ENCODE results near the gene FBP2.
A peak's percentile ranks its signal among the peaks of the same experiment; 100 is the strongest.
"Not testable (repeated sequence)": the region's sequence is repeated elsewhere in the genome, so short reads cannot be mapped to it uniquely, and the experiment has no call there.

Gene FBP2

DNA sequence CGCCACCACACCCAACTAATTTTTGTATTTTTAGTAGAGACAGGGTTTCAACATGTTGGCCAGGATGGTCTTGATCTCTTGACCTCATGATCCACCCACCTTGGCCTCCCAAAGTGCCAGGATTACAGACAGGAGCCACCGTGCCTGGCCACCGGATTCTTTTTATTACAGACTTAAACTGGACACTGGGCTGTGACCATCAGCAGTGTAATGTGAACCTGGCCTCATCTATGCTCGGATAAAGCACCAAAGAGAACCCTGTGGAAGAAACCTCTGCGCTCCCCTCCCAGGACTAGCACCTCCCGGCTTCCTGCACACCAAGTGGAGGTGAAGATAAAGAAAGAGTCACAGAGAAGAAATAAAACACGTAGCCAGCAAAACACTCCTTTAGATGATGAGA, 941 bp downstream of the FBP2 start:
- not testable (repeated sequence) for H3K36me3 Mint-ChIP-seq; H3K4me3 Mint-ChIP-seq; ATAC-seq (ENCODE audit: low read depth); H3K27ac Mint-ChIP-seq; DNase-seq (ENCODE audit: low spot score in 2 of 2); H3K9me3 Mint-ChIP-seq; H3K4me1 Mint-ChIP-seq
- peaks cover 11% of the 10 kb centered on the region for H3K27me3 Mint-ChIP-seq

DNA sequence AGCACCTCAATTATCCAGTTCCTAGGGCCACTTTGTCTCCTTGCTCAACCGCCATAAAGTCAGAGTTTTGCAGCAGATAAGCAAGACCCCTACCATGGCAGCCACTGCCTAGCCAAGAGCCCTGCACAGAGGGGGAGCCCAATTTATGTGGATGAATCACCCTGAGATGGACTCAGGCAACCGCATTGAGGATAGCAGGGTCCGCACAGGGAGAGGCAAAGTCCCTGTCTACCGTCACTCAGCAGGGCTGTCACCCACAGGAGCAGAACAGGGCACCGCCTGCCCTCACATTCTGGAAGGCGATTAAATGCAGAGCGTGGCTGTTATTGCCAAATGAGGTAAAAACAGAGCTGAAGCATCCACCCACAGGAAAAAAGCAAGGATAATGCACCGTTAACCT, 1.7 kb downstream of the FBP2 start:
- Mint-ChIP-seq H3K4me3 (no peak overlapping the region), H3K36me3 (no peaks in the 10 kb centered on the region), H3K27ac (no peak overlapping the region), H3K4me1 (no peaks in the 10 kb centered on the region), H3K9me3 (no peaks in the 10 kb centered on the region), H3K27me3 (peaks cover 11% of the 10 kb centered on the region)
- ATAC-seq (ENCODE audit: low read depth): no peak
- DNase-seq (ENCODE audit: low spot score in 2 of 2): no peak

DNA sequence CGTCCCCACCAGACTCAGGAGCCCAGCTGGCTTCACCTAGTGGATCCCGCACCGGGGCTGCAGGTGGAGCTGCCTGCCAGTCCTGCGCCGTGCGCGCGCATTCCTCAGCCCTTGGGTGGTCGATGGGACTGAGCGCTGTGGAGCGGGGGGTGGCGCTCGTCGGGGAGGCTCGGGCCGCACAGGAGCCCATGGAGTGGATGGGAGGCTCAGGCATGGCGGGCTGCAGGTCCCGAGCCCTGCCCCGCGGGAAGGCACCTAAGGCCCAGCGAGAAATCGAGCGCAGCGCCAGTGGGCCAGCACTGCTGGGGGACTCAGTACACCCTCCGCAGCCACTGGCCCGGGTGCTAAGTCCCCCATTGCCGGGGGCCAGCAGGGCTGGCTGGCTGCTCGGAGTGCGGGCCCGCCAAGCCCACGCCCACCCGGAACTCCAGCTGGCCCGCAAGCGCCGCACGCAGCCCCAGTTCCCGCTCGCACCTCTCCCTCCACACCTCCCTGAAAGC, 2.5 kb downstream of the FBP2 start:
- not testable (repeated sequence) for H3K27ac Mint-ChIP-seq; H3K9me3 Mint-ChIP-seq; ATAC-seq (ENCODE audit: low read depth); H3K27me3 Mint-ChIP-seq; H3K4me3 Mint-ChIP-seq; DNase-seq (ENCODE audit: low spot score in 2 of 2); H3K36me3 Mint-ChIP-seq; H3K4me1 Mint-ChIP-seq

DNA sequence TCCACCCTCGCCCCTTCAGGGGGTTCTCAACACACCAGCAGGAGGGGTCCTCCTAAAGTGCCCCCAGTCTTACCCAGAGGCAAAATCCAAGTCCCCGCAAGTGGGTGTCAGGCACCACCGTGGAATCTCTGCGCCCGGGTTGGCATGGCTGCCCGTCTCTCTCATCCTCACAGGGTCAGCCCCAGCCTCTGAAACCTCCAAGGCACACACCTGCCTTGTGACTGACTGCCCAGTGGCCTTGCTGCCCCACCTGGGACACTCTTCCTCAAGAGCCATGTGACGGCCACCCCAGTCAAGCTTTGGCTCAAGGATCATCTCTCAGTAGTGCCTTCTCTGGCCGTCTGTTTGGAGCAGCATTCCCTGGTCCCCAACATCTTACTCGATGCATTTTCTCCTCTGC, 4.9 kb downstream of the FBP2 start:
- no peak overlapping the region for H3K27ac Mint-ChIP-seq
- peaks cover 7% of the 10 kb centered on the region for H3K27me3 Mint-ChIP-seq
- H3K36me3 Mint-ChIP-seq: no peaks in the 10 kb centered on the region
- ATAC-seq (ENCODE audit: low read depth) (no peak), DNase-seq (ENCODE audit: low spot score in 2 of 2) (no peak)
- no peaks in the 10 kb centered on the region for H3K9me3 Mint-ChIP-seq
- no peak overlapping the region for H3K4me3 Mint-ChIP-seq
- H3K4me1 Mint-ChIP-seq: peaks cover 6% of the 10 kb centered on the region

DNA sequence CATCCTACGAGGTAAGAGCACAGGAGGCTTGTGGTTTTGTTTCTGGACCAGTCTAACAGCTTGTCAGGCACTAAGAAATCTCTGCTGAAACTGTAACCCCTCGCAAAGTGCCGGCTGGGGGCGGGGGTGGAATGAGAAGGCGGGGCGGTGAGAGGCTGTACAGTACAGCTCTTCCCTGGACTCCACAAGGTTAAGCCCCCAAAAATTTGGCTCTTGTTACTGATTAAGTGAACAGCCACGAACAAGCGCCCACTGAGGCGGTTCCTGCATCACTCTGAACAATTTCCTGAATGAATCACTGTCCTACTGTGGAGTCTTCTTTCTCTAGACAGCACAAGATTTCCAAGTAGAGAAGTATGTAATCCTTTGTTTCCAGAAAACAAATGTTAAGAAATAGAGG, 6.8 kb downstream of the FBP2 start:
- Mint-ChIP-seq H3K27ac (no peak overlapping the region), H3K4me1 (peaks cover 6% of the 10 kb centered on the region)
- DNase-seq (ENCODE audit: low spot score in 2 of 2): no peak

DNA sequence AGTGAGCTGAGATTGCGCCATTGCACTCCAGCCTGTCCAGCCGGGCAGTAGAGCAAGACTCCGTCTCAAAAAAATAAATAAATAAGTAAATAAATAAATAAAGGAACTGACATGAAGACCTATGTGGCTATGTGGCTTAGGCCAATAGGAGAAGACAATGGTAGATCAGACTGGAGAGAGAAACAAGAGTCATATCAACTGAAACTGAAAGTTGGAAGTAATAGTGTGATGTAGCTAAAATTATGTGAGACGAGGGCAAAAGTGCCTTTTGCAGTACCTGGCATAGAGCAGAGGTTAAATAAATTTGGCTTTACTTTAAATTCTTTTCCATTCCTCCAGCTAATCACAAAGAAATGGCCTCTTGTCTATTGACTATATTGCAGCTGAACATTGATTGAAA, 7.3 kb downstream of the FBP2 start:
- no peak overlapping the region for H3K4me3 Mint-ChIP-seq
- H3K36me3 Mint-ChIP-seq: no peaks in the 10 kb centered on the region
- DNase-seq (ENCODE audit: low spot score in 2 of 2): no peak
- H3K4me1 Mint-ChIP-seq: peaks cover 6% of the 10 kb centered on the region
- no peak for ATAC-seq (ENCODE audit: low read depth)
- H3K9me3 Mint-ChIP-seq: no peaks in the 10 kb centered on the region
- H3K27me3 Mint-ChIP-seq: peaks cover 7% of the 10 kb centered on the region
- H3K27ac Mint-ChIP-seq: no peak overlapping the region

More for the DNA sequence above, 6.8 kb downstream of the FBP2 start:
- no peaks in the 10 kb centered on the region for H3K36me3 Mint-ChIP-seq
- no peak for ATAC-seq (ENCODE audit: low read depth)
- peaks cover 7% of the 10 kb centered on the region for H3K27me3 Mint-ChIP-seq
- peak overlapping the region; percentile 39 for H3K4me3 Mint-ChIP-seq
- no peaks in the 10 kb centered on the region for H3K9me3 Mint-ChIP-seq

DNA sequence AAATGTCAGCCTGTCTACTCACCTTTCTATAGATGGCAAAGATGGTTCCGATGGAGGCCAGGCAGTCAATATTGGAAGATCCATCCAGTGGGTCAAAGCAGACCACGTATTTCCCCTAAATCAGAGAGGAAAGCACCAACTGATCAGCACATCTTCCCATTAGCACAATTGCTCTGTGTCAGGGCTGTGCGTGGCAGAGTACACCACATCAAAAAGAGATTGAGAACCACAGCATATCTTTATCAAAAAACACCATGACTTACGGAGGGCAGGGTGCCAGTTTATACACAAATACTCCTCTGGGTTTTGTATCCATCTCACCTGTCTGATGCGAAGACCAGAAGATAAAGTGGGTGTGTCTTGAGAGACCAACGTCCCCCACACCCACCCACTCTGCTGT, 9.1 kb downstream of the FBP2 start:
- H3K27me3 Mint-ChIP-seq: peaks cover 6% of the 10 kb centered on the region
- ATAC-seq (ENCODE audit: low read depth) (no peak), DNase-seq (ENCODE audit: low spot score in 2 of 2) (no peak)
- no peaks in the 10 kb centered on the region for H3K9me3 Mint-ChIP-seq
- H3K27ac Mint-ChIP-seq: no peak overlapping the region
- H3K4me1 Mint-ChIP-seq: peaks cover 6% of the 10 kb centered on the region
- no peak overlapping the region for H3K4me3 Mint-ChIP-seq
- H3K36me3 Mint-ChIP-seq: no peaks in the 10 kb centered on the region

DNA sequence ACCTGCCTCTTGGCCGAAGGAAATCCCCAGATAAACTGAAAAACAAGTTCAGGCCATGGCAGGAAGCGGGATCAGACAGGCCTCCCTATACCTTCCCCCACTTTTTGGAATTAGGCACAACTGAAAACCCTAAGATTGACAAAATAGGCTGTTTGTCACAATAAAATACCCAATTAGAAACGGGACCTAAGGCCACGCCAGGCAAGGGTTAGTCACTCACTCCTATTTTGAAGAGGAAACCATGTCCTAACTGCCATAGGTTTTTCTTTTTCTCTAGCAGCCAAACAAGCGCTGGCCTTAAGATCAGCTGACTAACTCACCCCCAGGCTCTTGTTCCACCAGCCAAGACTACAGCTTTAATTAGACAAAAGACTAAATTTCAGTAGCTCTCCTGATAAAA, 11.9 kb downstream of the FBP2 start:
- ATAC-seq (ENCODE audit: low read depth): no peak

DNA sequence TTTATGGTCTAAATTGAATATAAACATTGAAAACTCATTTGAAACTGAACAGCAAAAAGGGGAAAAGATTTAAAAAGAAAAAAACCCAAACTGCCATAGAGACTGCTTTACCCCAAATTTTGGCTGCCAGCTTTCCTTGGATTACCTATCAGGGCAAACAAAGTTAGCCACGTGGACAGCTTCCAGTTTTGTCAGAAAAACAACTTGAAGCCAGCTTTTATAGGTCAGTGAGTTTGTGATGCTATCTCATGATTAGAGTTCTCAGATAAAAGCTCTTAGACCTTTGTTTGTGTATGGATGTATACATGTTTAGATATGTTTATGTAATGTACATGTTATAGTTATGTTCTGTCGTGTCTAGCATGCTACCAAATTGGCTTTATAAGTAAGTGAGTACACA, 16.1 kb downstream of the FBP2 start:
- H3K4me1 Mint-ChIP-seq: peaks cover 3% of the 10 kb centered on the region
- H3K36me3 Mint-ChIP-seq: no peaks in the 10 kb centered on the region
- no peak for DNase-seq (ENCODE audit: low spot score in 2 of 2)
- no peak overlapping the region for H3K4me3 Mint-ChIP-seq
- no peak overlapping the region for H3K27ac Mint-ChIP-seq
- H3K9me3 Mint-ChIP-seq: peaks cover 5% of the 10 kb centered on the region
- peaks cover 10% of the 10 kb centered on the region for H3K27me3 Mint-ChIP-seq
- ATAC-seq (ENCODE audit: low read depth): no peak

More for the DNA sequence above, 11.9 kb downstream of the FBP2 start:
- no peaks in the 10 kb centered on the region for H3K9me3 Mint-ChIP-seq
- no peaks in the 10 kb centered on the region for H3K27me3 Mint-ChIP-seq
- H3K36me3 Mint-ChIP-seq: no peaks in the 10 kb centered on the region
- H3K27ac Mint-ChIP-seq: no peak overlapping the region
- no peak overlapping the region for H3K4me3 Mint-ChIP-seq
- DNase-seq (ENCODE audit: low spot score in 2 of 2): no peak
- peaks cover 5% of the 10 kb centered on the region for H3K4me1 Mint-ChIP-seq

DNA sequence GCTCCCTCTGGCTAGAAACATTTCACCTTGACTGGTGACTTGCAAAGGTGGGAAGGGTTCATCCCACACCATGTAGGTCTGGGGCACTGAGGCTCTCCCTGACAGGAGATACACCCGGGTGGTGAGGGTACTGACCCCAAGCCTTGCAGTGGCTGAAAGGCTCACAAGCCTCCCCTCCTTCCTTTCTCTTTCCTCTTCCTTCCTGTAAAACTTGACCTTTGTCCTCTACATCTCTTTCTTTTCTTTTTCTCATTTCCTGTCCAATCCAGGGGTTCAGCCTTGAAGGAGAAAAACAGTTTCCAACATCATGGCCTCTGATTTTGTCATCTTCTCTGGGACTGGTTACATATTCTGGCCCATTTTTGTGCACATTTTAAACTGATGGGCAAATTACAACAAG, 16.6 kb downstream of the FBP2 start:
- no peak overlapping the region for H3K27ac Mint-ChIP-seq
- no peak overlapping the region for H3K4me3 Mint-ChIP-seq
- ATAC-seq (ENCODE audit: low read depth) (no peak), DNase-seq (ENCODE audit: low spot score in 2 of 2) (no peak)
- H3K4me1 Mint-ChIP-seq: peaks cover 3% of the 10 kb centered on the region
- H3K36me3 Mint-ChIP-seq: no peaks in the 10 kb centered on the region
- peaks cover 5% of the 10 kb centered on the region for H3K9me3 Mint-ChIP-seq
- H3K27me3 Mint-ChIP-seq: peaks cover 16% of the 10 kb centered on the region

DNA sequence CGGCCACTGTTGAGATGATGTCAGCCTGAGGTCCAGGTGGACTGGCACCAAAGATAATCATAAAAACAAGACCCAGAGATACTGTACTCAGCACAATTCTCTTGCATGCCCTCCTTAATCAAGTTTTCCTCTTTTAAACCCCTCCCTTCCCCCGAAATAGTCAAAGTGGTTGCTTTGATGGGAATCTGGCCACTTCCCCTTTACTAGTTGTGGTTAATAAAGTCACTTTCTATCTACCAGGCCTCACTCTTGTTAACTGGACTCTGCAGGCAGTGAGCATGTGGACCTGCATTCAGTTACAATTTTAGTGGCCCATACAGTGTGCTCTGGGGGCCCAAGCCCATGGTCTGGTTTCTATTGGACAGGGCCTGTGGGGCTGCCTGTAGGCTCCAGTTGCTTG, 17.5 kb downstream of the FBP2 start:
- DNase-seq (ENCODE audit: low spot score in 2 of 2) (no peak), ATAC-seq (ENCODE audit: low read depth) (no peak)

DNA sequence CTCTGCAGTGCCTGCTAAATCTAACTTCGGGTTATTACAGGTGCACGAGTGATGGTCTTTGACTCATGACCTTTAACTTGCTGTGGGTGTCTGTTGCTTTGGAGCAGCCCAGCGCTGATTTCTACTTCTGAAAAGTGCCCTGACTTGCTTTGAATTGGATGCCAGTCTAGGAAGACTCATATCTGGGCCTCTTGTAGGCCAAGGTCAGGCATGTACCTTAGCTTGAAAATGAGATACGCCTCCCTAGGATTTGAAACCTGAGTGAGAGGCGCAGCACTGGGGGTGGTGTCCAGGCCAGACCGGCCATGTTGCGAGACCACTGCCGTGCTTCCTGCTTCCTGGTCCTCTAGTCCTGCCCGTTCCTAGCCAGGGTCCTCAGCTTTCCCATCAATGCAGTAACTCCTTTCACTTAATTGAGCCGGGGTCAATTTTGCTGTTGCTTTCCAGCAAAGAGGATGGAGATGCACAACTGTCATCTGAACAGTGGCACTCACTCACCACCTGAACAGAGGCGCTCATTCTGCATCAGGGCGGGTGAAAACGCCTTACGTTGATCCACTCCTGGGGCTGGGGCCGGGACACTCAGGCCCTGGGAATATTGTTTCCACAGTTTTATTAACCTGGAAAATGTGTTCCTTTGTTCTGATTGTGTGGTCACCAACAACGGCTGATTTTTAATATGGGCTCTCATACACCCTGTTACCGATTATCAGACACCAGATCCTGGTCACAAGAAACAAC, 24.5 kb downstream of the FBP2 start:
- Mint-ChIP-seq H3K4me1 (no peaks in the 10 kb centered on the region), H3K36me3 (no peaks in the 10 kb centered on the region), H3K27ac (no peak overlapping the region), H3K27me3 (peaks cover 12% of the 10 kb centered on the region), H3K9me3 (peaks cover 2% of the 10 kb centered on the region), H3K4me3 (no peak overlapping the region)
- no peak for DNase-seq (ENCODE audit: low spot score in 2 of 2)
- no peak for ATAC-seq (ENCODE audit: low read depth)

More for the DNA sequence above, 17.5 kb downstream of the FBP2 start:
- no peak overlapping the region for H3K27ac Mint-ChIP-seq
- H3K36me3 Mint-ChIP-seq: no peaks in the 10 kb centered on the region
- peaks cover 16% of the 10 kb centered on the region for H3K27me3 Mint-ChIP-seq
- H3K4me1 Mint-ChIP-seq: peaks cover 3% of the 10 kb centered on the region
- no peak overlapping the region for H3K4me3 Mint-ChIP-seq
- H3K9me3 Mint-ChIP-seq: peaks cover 5% of the 10 kb centered on the region

DNA sequence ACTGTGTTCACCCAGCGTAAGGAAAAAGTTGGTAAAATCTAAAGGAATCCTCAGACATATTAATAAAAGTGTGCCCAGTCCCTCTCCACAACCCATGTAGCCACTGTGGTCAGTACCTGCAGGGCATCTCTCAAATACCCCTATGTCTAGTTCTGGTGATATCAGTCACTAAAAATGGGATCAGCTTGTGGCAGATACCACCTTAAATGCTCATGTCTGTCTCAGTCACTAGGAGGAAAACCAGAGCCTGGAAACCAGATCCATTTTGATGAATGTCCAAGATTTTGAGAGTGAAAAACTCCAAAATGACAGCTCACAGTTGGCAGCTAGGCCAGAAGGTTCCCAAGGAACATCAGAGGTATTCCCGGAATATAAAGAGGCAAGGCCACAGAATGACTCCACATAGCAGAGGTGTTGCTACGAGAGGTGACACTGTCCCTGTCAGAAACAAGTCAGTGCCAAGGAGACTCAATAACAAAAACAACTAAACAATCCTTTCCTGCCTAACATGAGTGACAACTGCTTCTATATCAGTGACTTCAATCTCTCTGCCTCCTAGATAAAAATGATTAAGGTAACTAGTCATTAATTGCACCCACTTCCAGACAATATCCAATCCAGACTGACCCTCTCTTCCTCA, 25.3 kb downstream of the FBP2 start:
- DNase-seq (ENCODE audit: low spot score in 2 of 2): no peak
- Mint-ChIP-seq H3K27me3 (peaks cover 13% of the 10 kb centered on the region), H3K36me3 (no peaks in the 10 kb centered on the region), H3K4me1 (no peaks in the 10 kb centered on the region), H3K9me3 (peaks cover 5% of the 10 kb centered on the region), H3K4me3 (no peak overlapping the region), H3K27ac (no peak overlapping the region)
- ATAC-seq (ENCODE audit: low read depth): no peak

DNA sequence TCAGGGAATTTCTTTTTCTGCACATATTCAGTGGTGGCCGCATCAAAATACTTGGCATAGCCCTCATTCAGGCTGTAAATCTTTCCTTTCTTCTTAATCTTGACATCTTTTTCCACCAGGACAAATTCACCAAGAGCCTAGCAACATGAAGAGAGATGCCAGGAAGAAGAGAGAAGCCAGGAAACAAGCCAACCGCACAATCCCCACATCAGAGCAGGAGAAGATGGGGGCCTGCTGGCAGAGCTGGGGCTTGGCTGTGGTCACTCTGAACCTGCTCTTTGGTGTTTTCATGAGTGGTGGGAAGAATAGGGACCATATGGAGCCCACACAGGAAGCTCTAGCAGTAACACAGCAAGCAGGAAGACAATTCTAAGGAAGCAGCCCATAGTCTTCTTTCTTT, 26.4 kb downstream of the FBP2 start:
- Mint-ChIP-seq H3K9me3 (peaks cover 5% of the 10 kb centered on the region), H3K27ac (no peak overlapping the region), H3K4me1 (no peaks in the 10 kb centered on the region), H3K27me3 (peaks cover 8% of the 10 kb centered on the region), H3K4me3 (no peak overlapping the region), H3K36me3 (no peaks in the 10 kb centered on the region)
- no peak for ATAC-seq (ENCODE audit: low read depth)
- no peak for DNase-seq (ENCODE audit: low spot score in 2 of 2)

DNA sequence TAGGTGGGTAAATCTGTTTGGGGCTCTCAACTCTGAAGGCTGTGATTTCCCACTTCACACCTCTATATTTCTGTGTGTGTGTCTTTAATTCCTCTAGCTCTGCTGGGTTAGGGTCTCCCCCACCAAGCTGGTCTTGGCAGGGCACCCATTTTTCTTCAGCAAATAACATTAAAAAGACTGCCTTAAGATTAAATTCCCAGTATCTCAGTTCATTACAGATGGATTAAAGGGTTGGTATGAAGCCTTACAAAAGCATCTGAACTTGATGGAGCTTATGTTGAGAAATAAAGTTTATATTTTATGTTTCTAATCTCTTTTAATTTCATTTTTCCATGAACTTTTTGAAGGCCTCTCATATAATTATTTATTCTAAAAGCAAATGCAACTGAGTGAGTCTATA, 27.1 kb downstream of the FBP2 start:
- H3K27me3 Mint-ChIP-seq: peaks cover 7% of the 10 kb centered on the region
- H3K9me3 Mint-ChIP-seq: peaks cover 5% of the 10 kb centered on the region
- no peak overlapping the region for H3K27ac Mint-ChIP-seq
- ATAC-seq (ENCODE audit: low read depth): no peak
- no peaks in the 10 kb centered on the region for H3K4me1 Mint-ChIP-seq
- no peak overlapping the region for H3K4me3 Mint-ChIP-seq
- H3K36me3 Mint-ChIP-seq: no peaks in the 10 kb centered on the region
- no peak for DNase-seq (ENCODE audit: low spot score in 2 of 2)

All from memory B cell (primary cell).